Spinal cord (tissue), 10 donors: ENCODE measurements around the gene SYT15. TPM values are rescaled to one million over a fixed set of nuclear protein-coding genes. Genes with fewer than 3 reads are reported as not detected.
"Not testable (repeated sequence)": the region's sequence is repeated elsewhere in the genome, so short reads cannot be mapped to it uniquely, and the experiment has no call there.

Experiments used
- DNase-seq, 6 donors: peaks; one replicate each; pipeline versions ENCODE4 v3.0.0 to v3.0.0-alpha.2; 2013 to 2015; ENCODE audit warnings: low spot score in 6 of 6, low read depth in 4 of 6
- H3K27ac ChIP-seq: one replicate; pipeline ENCODE4 v1.5.1; 2013; ENCODE audit warnings: low read depth, low read length, control low read depth
- H3K27me3 ChIP-seq: one replicate; pipeline ENCODE4 v1.6.1; 2013; ENCODE audit warnings: low read length; ENCODE audit not compliant: control insufficient read depth, insufficient read depth
- H3K36me3 ChIP-seq: one replicate; pipeline ENCODE4 v1.6.1; 2013; ENCODE audit warnings: low read length; ENCODE audit not compliant: control insufficient read depth, insufficient read depth
- H3K4me1 ChIP-seq: one replicate; pipeline ENCODE4 v1.6.1; 2013; ENCODE audit warnings: low read length; ENCODE audit not compliant: control insufficient read depth, insufficient read depth
- H3K4me3 ChIP-seq: one replicate; pipeline ENCODE4 v1.5.1; 2013; ENCODE audit warnings: low read depth, low read length, control low read depth
- H3K9me3 ChIP-seq: one replicate; pipeline ENCODE4 v1.6.1; 2013; ENCODE audit warnings: low read length; ENCODE audit not compliant: control insufficient read depth, insufficient read depth
- WGBS: methylation state at CpG from one replicate; pipeline ENCODE4 v1.1.5; 2013; ENCODE audit warnings: missing lambda C conversion rate; ENCODE audit not compliant: insufficient coverage; 5-methylcytosine and 5-hydroxymethylcytosine counted together
- polyA plus RNA-seq, 2 donors: library from polyadenylated mRNA; unstranded; fragments of 120-200 nt; gene quantifications; one replicate each; pipeline ENCODE4 v1.2.1, GENCODE V29; 2013; ENCODE audit not compliant: insufficient read length in 2 of 2
- total RNA-seq, 2 donors: library from RNA; depleted of rRNA in 1 of 2; stranded (reverse); fragments of 120-200 nt in 1 of 2; fragments of >200 nt in 1 of 2; gene quantifications; one replicate each; pipeline versions ENCODE4 v1.2.3 to v1.2.4, GENCODE V29; 2013 to 2014
- donor health status: healthy.

Gene SYT15
- total and polyA plus RNA-seq, 4 donors = 3.3 to 15.2 (median 6.6) TPM

DNA sequence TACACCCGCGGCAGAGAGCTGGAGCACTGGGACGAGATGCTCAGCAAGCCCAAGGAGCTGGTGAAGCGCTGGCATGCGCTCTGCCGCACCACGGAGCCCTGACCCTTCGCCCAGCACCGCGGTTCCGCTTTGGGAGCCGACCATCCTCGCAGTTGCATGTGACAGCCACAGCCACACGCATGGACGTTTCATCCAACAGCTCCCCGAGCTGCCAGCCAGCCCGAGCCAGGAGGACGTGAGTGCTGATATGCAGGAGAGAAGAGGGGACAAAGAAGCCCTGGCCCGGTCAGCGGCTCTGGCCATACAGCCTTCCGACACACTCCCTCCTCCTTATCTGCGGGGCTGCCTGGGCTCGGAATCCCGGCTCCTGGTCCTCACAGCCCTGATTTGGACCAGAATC is 8.6 kb downstream of the SYT15 start:
- H3K36me3 ChIP-seq, DNase-seq, H3K27me3 ChIP-seq, H3K4me1 ChIP-seq, H3K4me3 ChIP-seq, H3K27ac ChIP-seq, H3K9me3 ChIP-seq: not testable (repeated sequence)
- no CpG with 5 or more reads among the region's 24 CpGs for WGBS

GRCh38 chr10:46588221-46588620 is 9.3 kb downstream of the SYT15 start:
- H3K9me3 ChIP-seq, H3K4me3 ChIP-seq, H3K27ac ChIP-seq, DNase-seq, H3K36me3 ChIP-seq, H3K27me3 ChIP-seq, H3K4me1 ChIP-seq: not testable (repeated sequence)
- WGBS = no CpG with 5 or more reads among the region's 3 CpGs

DNA sequence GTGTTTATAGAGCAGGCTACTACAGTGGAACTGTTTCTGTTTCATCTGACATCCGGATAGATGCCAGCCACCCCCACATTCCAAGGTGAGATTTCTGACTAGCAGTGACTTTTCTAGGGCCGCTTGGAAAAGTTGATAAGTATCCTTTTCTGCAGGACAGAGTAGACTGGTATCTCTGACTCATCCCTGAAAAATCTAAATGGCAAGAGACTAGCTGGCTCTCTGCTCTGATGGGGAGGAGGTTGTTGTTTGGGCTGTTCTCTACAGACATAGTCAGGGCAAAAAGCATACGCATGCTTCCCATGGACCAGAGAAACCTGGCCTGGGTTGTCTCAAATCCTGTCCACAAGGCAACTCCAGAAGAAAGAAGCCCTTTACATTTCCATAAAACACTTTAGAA is 10.7 kb downstream of the SYT15 start:
- not testable (repeated sequence) for H3K27me3 ChIP-seq, H3K4me1 ChIP-seq, H3K9me3 ChIP-seq, H3K27ac ChIP-seq, H3K4me3 ChIP-seq, DNase-seq, H3K36me3 ChIP-seq
- WGBS = no CpG with 5 or more reads among the region's 3 CpGs

DNA sequence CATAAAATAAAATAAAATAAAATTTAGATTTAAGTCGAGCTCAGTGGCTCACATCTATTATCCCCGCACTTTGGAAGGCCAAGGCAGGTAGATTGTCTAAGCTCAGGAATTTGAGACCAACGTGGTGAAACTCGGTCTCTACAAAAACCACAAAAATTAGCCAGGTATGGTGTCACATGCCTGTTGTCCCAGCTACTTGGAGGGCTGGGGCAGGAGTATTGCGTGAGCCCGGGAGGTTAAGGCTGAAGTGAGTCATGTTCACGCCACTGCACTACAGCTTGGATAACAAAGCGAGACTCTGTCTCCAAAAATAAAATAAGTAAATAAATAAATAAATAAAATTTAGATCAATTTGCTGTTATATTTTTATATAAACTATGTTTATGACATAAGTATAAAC is 12.1 kb downstream of the SYT15 start:
- DNase-seq, H3K36me3 ChIP-seq, H3K27me3 ChIP-seq, H3K9me3 ChIP-seq, H3K27ac ChIP-seq, H3K4me3 ChIP-seq, H3K4me1 ChIP-seq: not testable (repeated sequence)
- no CpG with 5 or more reads among the region's 8 CpGs for WGBS

- not testable (repeated sequence) for H3K4me1 ChIP-seq, DNase-seq, H3K36me3 ChIP-seq, H3K27ac ChIP-seq, H3K27me3 ChIP-seq, H3K9me3 ChIP-seq, H3K4me3 ChIP-seq
- no CpG with 5 or more reads among the region's 13 CpGs for WGBS
These were observed 14.4 kb downstream of the SYT15 start for GRCh38 chr10:46593307-46593706.

DNA sequence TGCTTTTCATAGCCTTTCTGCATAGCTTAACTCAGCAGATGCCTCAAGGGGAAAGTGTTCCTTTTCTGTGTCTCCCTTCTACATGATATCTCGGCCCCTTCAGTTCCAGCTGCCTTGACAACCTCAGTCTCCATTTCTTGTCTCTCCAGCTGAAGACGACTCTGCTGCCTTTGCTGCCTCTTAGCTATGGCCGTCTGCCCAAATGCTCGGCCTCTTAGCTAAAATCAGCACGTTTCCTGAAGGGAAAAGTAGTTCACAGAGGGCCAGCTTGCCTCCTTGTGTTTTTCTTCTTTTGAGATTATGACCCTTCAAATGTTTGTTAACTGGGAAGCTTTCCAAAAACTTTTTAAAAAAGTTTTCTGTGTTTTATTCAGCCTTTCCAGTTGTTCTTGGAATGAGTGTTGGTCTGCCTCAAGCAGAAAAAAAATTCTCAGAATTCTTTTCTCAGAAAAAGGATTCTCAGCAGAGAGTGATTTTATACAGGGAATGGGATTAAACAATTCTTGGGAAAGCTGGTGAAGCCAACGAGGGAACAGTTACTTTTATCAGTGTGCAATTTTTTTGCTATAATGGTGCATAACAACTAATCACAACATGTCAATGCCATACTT is 15.6 kb downstream of the SYT15 start:
- 67% methylated on average over 1 of the region's 6 CpGs for WGBS
- H3K27me3 ChIP-seq, H3K4me3 ChIP-seq, H3K27ac ChIP-seq, DNase-seq, H3K9me3 ChIP-seq, H3K4me1 ChIP-seq, H3K36me3 ChIP-seq: not testable (repeated sequence)

- WGBS = no CpG with 5 or more reads among the region's 4 CpGs
- H3K4me1 ChIP-seq, H3K27ac ChIP-seq, H3K36me3 ChIP-seq, DNase-seq, H3K9me3 ChIP-seq, H3K27me3 ChIP-seq, H3K4me3 ChIP-seq: not testable (repeated sequence)
These were observed 17.6 kb downstream of the SYT15 start for GRCh38 chr10:46596570-46596969.

GRCh38 chr10:46597616-46598246 is 18.8 kb downstream of the SYT15 start:
- WGBS = no CpG with 5 or more reads among the region's 44 CpGs
- not testable (repeated sequence) for H3K9me3 ChIP-seq, H3K4me3 ChIP-seq, H3K27me3 ChIP-seq, H3K36me3 ChIP-seq, H3K4me1 ChIP-seq, H3K27ac ChIP-seq
- peak in 1 of 6 donors; percentile 4 for DNase-seq

- WGBS = no CpG with 5 or more reads among the region's 1 CpG
These were observed 21.6 kb downstream of the SYT15 start for GRCh38 chr10:46600516-46600915.

DNA sequence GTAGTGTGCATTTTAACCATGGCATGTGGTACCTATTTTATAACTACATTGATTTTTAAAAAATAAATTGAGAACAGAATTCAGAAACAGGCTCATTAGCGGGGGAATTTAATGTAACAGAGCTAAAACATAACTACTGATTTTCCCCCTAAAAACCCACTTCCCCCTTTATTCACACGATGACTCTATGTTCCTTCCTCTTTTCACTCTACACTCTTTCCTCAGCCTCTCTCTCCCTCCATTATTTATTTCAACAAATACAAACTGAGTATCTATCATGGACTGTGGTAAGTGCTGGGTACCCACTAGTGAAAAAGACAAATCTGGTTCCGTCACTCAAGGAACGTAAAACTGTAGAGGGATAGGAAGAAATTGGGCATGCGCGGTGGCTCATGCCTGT is 36.6 kb downstream of the SYT15 start:
- H3K9me3 ChIP-seq, H3K4me1 ChIP-seq, H3K36me3 ChIP-seq, DNase-seq, H3K27ac ChIP-seq, H3K4me3 ChIP-seq, H3K27me3 ChIP-seq: not testable (repeated sequence)
- no CpG with 5 or more reads among the region's 6 CpGs for WGBS

More at GRCh38 chr10:46600516-46600915, 21.6 kb downstream of the SYT15 start:
- H3K27ac ChIP-seq, H3K27me3 ChIP-seq, H3K4me3 ChIP-seq, H3K4me1 ChIP-seq, H3K36me3 ChIP-seq, H3K9me3 ChIP-seq, DNase-seq: not testable (repeated sequence)
